Thyroid gland (tissue), 4 donors: ENCODE results near the gene FGF23.

Source experiments
- CTCF ChIP-seq, 6 experiments: fragments of 200-600 bp in 3 of 6; fragments of 450-650 bp in 3 of 6; sonication (generic) in 3 of 6; IDR thresholded peaks; one replicate each; pipeline ENCODE4 v1.5.1; 2016 to 2019; ENCODE audit warnings: antibody characterized with exemption in 6 of 6, mild to moderate bottlenecking in 2 of 6, inconsistent platforms in 1 of 6, moderate library complexity in 1 of 6
- POLR2A ChIP-seq, 2 donors: fragments of 450-650 bp; IDR thresholded peaks; one replicate each; pipeline ENCODE4 v1.6.1; 2017; ENCODE audit warnings: antibody characterized with exemption in 2 of 2, mild to moderate bottlenecking in 2 of 2, moderate library complexity in 1 of 2

- no peak for TF ChIP-seq CTCF (IDR thresholded peaks at IDR 0.05)
- no peak for TF ChIP-seq POLR2A (IDR thresholded peaks at IDR 0.05)
Measured at GRCh38 chr12:4402996-4403395, 23.5 kb upstream of the FGF23 start.
